Lower leg skin (tissue), 3 donors: Measurements from ENCODE around the gene EMX2.
"Not testable (repeated sequence)": the region's sequence is repeated elsewhere in the genome, so short reads cannot be mapped to it uniquely, and the experiment has no call there.

Experiments used
- POLR2A ChIP-seq, 2 donors: fragments of 450-650 bp; IDR thresholded peaks; one replicate each; pipeline ENCODE4 v1.6.1; 2016 to 2017; ENCODE audit warnings: antibody characterized with exemption in 2 of 2, mild to moderate bottlenecking in 1 of 2, moderate library complexity in 1 of 2
- TF ChIP-seq, protein P1 (sequence below), 3 donors: fragments of 450-650 bp; IDR thresholded peaks; one replicate each; pipeline ENCODE4 v1.5.1; 2016; ENCODE audit warnings: antibody characterized with exemption in 3 of 3, mild to moderate bottlenecking in 3 of 3, moderate library complexity in 2 of 3

DNA sequence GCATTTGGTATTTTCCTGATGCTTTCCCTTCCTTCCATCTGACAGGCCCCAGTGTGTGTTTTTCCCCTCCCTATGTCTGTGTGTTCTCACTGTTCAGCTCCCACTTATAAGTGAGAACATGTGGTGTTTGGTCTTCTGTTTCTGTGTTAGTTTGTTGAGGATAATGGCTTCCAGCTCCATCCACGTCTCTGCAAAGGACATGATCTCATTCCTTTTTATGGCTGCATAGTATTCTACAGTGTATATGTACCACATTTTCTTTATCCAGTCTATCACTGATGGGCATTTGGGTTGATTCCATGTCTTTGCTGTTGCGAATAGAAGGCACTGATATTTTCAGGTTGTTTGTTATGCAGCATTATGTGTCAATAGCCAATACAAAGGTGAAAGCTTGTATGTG, 42.3 kb downstream of the EMX2 start:
- TF ChIP-seq POLR2A (IDR thresholded peaks at IDR 0.05): not testable (repeated sequence)
- TF ChIP-seq, protein P1, sequence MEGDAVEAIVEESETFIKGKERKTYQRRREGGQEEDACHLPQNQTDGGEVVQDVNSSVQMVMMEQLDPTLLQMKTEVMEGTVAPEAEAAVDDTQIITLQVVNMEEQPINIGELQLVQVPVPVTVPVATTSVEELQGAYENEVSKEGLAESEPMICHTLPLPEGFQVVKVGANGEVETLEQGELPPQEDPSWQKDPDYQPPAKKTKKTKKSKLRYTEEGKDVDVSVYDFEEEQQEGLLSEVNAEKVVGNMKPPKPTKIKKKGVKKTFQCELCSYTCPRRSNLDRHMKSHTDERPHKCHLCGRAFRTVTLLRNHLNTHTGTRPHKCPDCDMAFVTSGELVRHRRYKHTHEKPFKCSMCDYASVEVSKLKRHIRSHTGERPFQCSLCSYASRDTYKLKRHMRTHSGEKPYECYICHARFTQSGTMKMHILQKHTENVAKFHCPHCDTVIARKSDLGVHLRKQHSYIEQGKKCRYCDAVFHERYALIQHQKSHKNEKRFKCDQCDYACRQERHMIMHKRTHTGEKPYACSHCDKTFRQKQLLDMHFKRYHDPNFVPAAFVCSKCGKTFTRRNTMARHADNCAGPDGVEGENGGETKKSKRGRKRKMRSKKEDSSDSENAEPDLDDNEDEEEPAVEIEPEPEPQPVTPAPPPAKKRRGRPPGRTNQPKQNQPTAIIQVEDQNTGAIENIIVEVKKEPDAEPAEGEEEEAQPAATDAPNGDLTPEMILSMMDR (IDR thresholded peaks at IDR 0.05): not testable (repeated sequence)
